Activated T-cell treated with anti-CD3 and anti-CD28 coated beads for 4 hours (primary cell): ENCODE data around the gene AP3D1.
"Not testable (repeated sequence)": the region's sequence is repeated elsewhere in the genome, so short reads cannot be mapped to it uniquely, and the experiment has no call there.

Source experiments
- DNase-seq: peaks from one replicate; pipeline ENCODE4 v3.0.0-alpha.2; 2020

AP3D1 gene

DNA sequence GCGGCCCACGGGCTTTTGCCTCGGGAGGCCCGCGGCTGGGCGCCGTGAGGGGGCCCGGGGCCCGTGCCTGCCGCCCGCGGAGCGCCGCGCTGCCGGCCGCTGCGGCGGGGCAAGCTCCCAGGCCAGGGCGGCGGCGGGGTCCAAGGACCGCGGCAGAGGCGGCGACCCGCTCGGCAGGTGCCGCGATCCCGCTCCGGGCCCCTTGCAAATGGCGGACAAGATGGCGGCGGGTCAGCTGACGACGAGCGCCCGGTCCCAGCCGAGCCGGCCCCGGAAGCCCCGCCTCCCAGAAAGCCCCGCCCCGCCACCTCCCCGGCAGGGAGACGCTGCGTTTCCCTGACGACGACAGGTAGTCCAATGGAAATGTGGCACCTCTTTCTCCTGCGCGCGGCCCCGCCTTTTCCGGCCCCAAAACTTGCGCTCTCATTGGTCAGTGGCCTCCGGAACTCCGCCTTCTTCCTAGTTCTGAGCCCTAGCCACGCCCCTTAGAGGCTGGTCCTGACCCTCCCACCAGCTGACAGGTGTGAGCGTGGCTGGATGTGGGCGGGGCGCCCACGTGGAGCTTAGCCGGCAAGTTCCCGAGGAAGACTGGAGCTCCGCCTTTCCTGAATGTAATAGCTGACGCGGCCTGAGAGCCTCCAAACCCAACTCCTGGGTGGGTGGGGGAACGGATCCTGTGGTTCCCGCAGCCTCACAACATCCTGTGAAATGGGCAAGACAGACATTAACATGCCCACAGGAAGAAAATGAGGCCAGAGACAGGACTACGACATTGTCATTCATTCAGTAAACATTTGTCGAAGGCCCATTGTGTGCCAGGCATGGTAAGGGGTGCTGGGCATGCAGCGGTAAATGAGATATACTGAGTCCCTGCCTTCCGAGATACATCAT, at the start of gene AP3D1:
AP3D1 (minus strand) TSS at position 228 of the 891 bp plus-strand sequence. CDS start 232 bp downstream, outside the sequence.
- DNase-seq: peak; percentile 99

DNA sequence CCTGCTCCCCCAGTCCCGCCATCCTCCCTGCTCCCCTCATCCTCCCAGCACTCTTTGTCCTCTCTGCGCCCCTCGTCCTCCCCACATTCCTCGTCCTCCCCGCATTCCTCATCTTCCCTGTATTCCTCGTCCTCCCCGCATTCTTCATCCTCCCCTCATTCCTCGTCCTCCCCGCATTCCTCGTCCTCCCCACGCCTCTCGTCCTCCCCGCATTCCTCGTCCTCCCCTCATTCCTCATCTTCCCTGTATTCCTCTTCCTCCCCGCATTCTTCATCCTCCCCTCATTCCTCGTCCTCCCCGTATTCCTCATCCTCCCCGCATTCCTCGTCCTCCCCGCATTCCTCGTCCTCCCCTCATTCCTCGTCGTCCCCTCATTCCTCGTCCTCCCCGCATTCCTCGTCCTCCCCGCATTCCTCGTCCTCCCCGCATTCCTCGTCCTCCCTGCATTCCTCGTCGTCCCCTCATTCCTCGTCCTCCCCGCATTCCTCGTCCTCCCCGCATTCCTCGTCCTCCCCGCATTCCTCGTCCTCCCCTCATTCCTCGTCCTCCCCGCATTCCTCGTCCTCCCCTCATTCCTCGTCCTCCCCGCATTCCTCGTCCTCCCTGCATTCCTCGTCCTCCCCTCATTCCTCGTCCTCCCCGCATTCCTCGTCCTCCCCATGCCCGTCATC, 49.4 kb upstream of the AP3D1 start:
- DNase-seq: not testable (repeated sequence)

DNA sequence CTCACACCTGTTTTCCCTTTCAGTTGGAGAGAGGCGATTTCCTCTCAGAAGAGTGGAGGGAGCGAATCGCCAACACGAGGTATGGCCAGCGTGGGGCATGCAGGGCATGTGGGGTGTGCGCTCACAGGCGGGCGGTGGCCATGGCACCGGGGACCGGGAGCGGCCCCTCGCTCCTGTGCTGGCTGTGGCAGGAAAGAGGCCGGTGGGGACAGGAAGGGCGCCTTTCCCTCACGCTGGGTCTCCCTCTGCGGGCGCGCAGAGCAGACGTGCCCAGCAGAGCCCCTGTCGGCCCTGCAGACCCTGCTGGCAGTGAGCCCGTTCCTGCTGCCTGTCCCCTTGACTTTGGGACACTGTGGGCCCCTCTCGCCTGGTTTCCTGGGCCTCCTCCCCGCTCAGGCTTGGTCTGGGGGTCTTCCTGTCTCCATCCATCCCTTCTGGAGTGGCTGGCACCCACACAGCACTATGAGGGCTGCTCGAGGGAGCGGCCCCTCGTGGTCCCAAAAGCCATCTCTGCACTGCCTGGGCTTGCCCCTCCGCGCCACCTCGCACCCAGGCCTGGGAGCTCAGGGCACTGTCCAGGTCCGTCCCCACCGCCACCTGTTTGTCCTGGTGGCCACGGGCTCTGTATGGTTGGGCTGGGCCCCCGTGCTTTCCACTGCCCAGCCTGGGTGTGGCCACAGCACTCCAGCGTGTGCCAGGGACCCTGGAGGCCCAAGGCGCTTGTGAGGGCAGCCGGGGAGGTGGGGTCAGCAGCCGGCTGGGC, 48.7 kb upstream of the AP3D1 start:
- DNase-seq: no peak

DNA sequence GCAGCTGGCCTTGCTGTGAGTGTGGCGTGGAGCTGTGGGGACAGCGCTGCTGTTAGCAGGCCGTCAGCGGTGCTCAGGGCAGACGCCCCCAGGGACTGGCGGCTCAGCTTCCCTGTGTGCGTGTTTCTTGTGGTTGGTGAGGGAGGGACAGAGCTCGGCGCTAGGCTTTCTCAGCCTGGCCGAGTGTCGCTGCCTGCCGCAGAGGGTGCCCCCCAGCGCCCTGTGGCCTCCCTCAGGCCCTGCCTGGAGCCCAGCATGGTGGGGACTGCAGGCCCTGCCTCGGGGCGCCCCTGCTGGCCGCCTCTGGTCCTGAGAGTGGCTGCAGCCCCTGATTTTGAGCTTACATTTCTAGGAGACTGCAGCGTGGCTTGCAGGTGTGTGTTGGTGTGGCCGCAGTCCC, 47.8 kb upstream of the AP3D1 start:
- DNase-seq: no peak

DNA sequence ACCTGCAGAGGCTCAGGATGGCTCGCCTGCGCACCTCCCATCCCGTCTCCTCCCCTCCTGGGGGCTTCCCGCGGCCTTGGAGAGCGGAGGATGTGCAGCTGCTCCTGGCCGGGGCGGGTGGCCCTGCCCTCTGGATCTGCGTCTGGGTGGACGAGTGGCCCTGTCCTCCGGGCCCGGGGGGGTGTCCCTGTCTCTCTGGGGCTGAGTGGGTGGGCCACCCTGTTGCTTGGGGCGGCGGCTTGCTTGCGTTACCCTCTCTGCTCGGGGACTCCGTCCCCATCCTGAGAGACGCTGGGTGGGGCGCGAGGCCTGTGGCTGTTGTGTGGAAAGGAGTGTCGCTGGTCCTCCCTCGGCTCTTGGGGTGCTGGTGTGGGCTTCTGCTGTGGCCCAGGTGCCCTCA, 47.0 kb upstream of the AP3D1 start:
- no peak for DNase-seq

DNA sequence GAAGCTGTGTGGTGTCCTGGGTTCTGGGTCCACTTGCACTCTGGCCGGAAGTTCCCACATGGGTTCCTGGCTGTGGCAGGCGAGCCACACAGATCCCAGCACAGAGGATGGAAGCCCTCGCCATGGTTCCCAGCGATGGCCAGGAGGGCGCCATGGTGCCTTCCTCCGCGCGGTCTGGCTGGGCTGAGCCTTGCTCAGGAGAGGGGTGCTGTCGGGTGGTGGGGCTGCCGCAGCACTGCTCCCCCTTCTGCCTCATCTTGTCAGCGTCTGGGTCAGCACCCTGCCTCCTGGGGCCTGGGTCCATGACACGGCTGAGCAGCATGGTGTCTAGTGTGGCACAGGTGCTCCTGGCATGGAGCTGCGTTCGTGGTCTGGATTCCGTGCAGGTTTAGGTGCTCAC, 45.9 kb upstream of the AP3D1 start:
- DNase-seq: no peak

DNA sequence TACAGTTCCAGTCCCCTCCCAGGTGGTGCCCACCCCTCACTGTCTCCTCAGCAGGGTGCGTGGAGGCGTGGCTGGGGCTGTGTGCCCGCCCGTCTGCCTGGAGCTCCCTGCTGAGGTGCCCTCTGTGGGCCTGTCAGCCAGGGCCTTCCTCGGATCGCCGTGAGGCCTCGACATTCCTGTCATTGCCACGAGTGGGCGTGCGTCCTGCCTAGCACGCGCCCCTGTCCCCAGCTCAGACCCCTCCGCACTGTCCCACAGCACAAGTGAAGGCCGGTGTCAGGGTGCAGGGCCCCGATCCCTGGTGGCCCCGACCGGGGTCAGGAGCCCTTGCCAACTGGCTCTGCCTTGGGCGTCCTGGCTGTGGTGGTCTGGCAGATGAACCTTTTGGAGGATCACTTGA, 44.5 kb upstream of the AP3D1 start:
- DNase-seq: no peak

DNA sequence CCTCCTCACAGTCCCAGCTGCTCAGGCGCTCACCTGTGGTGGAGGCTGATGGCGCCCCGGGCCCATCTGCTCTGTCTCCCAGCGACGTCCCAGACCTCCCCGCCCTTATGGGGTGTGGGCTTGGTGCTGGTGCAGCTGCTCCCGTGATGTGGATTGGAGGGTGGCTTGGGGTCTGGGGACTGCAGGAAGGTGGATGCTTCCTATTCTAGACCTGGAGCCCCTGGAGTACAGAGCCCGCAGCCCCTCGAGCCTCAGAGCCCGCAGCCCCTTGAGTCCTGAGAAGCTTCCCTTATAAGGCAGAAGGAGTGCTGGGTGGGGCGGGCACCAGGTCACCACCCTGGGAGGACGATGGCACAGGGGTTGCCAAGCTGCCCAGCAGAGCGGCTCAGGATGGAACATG, 44.0 kb upstream of the AP3D1 start:
- DNase-seq: no peak

DNA sequence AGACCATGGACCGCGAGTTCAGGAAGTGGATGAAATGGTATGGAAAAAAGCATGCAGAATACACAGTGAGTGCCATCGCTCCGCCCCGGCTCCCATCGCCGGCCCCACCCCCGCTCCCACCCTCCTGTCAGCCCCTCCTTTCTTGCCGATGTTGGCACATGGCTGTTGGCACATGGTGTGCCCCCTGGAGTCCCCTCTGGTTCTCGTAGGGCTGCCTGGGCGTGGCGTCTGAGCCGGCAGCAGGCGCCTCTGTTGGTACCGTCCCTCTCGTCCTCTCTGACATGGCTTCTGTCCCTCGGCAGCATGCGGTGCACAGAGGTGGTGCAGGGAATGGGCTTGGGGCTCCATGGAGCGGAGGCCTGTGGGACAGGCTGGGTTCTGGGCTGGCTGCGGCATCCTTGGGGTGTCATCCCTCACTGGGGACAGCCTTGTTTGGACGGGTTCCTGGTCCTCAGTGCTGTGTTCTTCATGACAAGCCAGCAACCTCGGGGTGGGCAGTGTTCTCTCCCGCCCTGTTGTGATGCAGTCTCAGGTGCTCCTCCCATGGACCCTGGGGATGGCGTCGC, 43.2 kb upstream of the AP3D1 start:
- DNase-seq: no peak

DNA sequence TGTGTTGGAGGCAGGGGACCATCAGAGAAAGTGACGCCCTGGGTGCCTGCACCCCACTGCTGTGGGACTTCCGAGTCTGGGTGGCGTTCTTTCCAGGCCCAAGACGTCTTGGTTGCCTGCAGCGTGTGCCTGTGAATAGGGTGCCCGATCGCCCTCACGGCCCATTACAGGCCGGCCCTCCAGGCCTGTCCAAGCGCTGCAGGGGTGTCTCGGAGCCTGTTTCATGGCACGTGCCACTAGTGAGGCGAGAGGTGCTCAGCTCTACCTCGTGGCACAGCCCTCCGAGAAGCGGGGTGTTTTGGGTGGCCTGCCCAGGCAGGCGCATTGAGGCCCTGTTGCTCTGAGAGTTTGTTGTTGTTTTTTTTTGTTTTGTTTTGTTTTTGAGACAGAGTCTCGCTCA, 42.4 kb upstream of the AP3D1 start:
- no peak for DNase-seq

DNA sequence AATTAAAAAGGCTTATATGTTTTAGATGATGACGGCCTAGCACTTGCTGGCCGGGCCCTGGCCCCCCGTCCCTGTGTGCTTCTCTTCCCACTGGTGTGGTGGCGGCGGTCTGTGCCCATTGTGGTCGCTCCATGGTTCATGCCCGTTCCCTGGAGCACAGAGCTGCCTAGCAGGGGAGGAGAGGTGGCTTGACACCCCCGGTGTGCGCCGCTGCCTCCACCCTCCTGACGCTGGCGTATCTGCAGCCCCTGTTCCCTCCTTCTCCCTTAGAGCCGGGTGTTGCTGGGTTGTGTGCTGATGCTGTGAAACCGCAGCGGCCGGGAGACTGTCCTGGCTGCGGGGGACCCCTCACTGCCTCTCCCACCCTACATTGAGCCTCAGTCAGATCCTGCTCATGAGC, 41.5 kb upstream of the AP3D1 start:
- DNase-seq: no peak

DNA sequence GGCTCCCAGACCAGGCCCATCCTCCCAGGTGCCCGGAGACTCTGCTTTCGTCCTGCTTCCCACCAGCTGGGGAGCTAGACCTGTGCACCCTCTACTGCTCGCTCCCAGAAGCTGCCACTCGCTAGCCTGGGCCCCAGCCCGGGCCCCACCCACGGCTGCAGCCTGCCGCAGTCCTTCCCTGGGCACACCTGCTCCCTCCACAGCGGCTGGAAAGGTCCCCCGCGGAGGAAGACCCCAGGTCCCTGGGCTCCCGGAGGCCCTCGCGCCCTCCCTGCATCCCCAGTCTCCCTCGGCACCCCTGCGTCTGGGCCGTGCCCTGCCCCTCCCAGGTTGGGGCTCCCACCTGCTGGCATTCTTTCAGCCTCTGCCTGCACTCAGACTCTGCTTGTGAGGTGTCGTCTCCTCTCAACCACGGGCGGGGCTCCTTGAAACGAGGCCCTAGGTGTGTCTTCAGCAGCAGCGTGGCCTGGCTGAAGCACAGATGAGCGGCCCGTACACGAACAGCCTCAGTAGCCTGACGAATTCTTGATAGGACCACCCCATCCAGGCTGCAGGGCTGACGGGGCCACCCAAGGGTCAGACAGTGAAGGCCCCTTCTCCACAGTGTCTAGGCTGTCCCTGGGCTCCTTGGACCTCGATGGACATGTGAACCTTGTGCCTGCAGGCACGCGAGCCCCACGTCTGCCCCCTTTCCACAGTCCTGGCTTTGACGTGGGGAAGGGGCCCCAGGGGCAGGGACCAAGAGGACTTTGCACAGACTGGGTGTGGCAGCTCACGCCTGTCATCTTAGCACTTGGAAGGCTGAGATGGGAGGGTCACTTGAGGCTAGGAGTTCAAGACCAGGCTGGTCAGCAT, 40.3 kb upstream of the AP3D1 start:
- DNase-seq: no peak

DNA sequence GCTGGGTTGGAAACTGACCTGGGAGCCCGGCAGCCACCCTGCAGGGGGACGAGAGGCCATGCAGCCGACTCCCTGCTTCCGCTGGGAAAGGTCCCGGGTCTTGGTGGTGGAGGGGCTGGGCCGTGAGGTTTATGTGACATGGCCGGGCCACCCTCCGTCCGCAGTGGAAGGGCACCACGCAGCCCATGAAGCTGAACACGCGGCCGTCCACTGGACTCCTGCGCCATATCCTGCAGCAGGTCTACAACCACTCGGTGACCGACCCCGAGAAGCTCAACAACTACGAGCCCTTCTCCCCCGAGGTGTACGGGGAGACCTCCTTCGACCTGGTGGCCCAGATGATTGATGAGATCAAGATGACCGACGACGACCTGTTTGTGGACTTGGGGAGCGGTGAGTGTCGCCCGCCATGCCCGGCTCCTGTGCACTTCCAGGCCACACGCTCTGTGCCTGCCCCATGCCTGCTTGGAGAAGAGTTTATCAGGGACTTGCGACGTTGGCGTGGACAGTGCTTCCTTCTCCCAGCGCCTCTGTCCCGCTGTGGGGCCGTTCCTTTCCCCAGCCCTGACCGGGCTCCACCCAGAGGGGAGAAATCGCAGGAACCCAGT, 39.6 kb upstream of the AP3D1 start:
- DNase-seq: no peak

DNA sequence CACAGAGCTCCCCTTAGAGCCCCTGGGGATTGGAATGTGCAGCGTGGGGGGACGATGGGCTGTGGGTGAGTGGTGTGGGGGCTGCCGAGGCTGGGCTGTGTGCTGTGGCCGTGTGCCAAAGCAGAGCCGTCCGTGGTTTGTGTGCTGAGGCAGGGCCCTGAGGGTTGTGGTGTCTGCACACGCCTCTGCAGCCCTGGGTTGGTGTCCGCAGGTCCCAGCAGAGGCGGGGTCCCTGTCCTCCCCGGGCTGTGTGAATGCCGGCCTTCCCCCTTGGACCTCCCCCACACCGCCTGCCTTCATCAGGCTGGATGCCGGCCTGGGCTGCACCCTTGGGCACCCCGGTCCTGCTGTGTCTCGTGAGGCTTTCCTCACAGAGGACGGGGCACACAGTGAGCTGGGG, 38.5 kb upstream of the AP3D1 start:
- no peak for DNase-seq

DNA sequence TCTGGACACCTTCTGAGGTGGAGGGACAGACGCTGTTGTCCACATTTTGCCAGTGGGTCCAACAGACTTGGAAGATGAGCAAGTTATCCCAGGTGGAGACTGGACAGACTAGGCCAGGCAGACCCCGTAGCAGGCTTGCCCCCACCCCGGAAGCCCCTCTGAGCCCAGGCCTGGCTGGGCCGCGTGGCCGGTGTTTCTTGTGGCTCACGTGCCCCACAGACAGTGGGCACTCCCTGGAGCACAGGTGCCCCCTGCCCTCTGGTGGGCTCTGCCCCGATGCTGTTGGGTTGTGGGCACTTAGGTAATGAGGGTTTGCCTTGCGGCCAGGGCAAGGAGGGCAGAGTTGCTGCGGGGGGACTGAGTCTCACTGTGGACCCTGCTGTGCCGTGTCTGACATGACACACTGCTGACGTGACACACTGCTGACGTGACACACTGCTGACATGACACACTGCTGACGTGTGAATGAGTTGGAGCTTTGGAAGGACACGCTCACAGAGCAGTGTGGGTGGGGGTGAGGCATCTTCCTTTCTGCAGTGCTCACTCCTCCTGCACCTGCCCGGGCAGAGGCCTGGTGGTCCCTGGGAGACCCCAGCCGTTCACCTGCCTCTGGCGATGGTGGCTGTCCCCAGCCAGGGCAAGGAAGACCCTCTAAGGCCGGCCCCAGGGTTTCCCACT, 37.5 kb upstream of the AP3D1 start:
- no peak for DNase-seq

DNA sequence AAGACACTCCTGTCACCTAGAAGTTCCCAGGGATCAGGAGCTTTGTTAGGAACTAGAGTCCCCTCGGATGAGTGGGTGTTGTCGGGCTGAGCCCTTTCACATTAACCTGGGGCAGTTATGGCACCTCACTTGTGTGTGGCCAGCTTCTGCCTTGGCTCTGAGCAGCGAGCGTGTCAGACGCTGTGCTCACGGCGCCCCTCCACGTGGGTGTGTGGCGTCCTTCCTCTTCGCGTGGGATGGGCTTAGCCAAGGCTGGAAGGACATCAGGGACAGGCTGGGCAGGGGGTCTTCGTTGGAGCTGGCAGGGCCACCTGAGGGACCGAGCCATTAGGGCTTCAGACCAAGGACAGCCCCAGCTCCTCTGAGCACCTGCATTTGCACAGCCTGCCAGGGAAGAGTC, 35.8 kb upstream of the AP3D1 start:
- DNase-seq: no peak

DNA sequence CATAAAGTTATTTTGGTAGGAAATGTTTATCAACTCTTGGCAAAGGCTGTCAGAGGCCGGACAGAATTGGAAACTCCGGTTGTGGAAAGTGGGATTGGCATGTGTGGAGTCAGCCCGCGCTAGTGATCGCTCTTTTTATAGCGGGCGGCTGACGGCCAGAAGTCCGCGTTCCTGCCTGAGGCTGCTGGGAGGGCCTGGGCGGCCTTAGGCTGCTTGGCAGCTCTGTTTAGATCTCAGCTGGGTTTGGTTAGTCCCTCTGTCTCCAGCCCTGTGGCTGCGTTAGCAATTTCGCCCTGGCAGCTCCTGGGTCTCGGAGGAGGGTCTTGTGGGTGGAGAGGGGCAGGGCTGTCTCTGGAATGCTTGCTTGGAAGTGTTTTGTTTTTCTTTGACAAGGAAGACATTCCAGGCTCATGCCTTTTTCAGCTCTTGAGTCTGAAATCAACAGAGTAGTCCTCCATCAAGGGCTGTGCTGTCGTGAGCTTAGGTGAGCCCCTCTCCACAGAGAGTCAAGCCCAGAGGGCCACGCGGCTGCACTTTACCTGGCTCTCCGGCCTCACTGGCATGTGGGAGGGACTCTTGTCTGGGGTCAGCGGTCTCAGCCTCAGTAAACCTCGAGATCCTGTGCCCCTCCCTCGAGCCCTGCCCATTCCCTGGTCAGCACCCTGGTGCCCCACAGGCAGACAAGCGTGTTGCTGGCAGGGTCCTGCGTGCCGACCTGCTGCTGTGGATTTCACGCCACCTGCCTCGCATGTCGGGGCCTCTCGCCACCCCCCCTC, 34.9 kb upstream of the AP3D1 start:
- no peak for DNase-seq

DNA sequence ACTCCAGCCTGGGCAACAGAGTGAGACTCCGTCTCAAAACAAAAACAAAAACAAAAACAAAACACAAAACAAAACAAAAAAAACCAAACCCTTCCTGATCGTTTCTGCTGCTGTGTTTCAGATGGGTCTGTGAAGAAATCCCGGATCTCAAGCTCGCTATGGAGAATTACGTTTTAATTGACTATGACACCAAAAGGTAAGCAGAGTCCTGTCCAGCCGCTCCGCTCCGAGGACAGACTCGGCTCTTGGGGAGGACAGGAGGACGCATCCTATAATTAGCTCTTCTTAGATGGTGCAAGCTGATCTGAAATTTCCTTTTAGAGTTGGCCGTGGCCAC, 34.3 kb upstream of the AP3D1 start:
- DNase-seq: no peak

DNA sequence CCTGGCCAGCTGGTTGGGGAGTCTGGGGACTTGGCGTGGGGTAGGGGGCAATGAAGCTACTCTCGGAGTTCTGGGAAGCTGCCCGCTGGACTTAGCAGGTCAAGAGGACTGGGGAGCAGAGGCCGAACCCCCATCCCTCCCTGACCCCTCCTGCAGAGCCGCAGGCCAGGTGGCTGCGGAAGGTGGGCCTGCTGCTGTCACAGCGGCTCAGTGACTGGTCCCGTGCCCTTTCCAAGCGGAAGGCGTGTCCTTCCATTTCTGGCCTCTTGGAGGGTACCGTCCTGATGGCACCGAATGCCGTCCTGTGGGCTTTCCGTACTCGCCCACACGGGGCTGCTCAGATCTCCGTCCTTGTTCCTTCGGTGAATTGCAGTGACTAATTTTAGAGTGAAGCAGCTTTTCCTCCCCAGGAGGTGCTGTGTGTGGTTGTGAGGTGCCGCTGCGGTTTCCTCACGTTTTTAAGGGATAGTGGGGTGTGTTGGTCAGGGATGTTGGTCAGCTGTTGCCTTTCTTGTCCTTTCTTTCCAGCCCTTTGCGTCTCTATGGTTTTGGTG, 33.1 kb upstream of the AP3D1 start:
- DNase-seq: no peak

DNA sequence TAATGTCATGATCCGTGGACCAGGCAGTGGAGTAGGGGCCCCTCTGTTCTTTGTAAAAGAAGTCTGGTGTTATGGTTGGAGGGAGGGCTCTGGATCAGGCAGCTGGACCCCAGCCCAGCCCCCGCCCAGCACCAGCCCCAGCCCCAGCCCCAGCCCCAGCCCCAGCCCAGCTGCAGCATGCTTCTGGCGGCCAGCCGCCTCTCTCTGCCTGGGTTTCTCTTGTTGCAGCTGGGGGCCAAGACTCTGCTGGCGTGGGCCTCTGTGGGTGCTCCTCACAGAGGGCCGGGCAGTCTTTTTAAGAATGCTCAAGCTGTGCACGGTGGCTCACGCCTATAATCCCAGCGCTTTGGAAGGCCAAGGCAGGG, 30.2 kb upstream of the AP3D1 start:
- no peak for DNase-seq
